SKM-1 (cell line): ENCODE results near the gene GPR61.

Experiments
- DNase-seq: peaks from one replicate; lab custom pipeline; 2025; ENCODE audit not compliant: unreplicated experiment; lab: John Stamatoyannopoulos, UW

The GPR61 gene, protein sequence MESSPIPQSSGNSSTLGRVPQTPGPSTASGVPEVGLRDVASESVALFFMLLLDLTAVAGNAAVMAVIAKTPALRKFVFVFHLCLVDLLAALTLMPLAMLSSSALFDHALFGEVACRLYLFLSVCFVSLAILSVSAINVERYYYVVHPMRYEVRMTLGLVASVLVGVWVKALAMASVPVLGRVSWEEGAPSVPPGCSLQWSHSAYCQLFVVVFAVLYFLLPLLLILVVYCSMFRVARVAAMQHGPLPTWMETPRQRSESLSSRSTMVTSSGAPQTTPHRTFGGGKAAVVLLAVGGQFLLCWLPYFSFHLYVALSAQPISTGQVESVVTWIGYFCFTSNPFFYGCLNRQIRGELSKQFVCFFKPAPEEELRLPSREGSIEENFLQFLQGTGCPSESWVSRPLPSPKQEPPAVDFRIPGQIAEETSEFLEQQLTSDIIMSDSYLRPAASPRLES

DNA sequence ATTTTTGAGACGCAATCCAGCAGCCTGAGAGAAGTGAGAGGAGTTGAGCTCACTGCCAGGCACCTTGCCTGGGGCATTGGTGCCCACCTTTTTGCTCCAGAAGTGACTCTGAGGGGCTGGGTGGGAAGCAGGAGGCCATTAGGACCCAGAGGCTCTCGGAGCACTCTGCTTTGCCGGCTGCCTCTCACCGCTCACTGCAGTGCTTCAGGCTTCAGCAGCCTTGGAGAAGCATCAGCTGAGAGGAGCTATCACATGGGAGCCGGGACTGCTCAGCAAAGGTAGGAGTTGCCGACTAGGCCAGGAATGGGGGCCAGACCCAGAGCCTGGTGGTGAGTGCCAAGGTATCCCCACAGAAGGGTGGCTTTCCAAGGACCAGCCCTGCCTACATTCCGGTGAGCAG, at the start of gene GPR61:
Gene GPR61 (plus strand): TSS at position 197 of the 400 bp plus-strand sequence. CDS start 3,151 bp downstream, outside the sequence.
- DNase-seq: no peak

DNA sequence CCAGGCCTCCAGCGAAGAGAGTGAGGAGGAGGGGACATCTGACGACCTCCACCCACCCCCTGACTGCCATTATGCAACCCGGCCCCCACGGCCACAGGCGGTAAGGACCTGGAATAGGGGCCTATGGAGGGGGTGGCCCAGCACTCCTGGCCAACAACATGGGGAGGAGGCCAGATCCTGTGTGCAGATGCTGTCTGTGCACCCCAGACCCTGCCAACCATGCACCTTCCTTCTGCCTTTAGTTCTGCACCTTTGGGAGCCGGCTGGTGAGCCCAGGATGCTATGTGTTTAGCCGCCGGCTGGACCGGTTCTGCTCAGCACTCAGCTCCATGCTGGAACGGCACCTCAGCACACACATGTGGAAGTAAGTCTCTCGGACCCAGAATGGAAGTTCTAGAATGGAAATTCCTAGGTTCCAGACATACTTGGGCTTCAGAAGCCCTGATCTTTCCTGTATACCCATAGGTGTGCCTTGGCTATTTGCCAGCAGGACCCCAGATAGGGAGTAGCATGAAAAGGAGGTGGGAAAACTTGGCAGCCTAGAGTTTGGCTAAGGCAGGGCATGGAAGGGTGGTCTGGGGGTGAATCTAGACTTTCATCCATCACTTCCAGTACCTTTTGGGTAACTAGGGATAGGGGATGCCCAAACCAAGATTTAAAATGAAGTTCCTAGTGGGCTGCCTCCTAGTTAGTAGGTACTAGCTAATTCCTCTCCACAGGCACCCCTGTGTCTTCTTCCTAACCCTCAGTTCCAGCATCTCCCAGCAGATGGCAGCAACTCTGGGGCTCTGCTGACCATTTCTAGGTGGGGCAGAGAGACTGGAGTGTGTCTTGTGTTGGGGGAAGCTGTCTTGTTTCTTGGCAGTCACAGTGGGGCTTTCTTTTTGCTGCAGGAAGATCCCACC, 49.4 kb upstream of the GPR61 start:
- peak; percentile 44 for DNase-seq

DNA sequence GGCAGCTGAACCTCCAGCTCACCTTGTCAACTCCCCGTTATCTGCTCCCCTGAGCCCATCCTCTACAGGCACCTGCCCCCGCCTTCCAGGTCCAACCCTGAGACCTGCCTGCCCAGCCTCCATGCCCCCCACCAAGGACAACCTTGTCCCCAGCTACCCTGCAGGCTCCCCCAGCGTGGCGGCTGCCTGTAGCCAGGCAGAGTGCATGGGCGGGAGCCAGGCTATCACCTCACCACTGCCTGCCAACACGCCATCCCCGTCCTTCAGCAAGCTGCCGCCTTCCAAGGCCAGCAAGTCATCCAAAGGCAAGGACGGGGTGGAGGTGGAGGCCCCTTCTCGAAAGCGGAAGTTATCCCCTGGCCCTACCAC, 48.8 kb upstream of the GPR61 start:
- no peak for DNase-seq

DNA sequence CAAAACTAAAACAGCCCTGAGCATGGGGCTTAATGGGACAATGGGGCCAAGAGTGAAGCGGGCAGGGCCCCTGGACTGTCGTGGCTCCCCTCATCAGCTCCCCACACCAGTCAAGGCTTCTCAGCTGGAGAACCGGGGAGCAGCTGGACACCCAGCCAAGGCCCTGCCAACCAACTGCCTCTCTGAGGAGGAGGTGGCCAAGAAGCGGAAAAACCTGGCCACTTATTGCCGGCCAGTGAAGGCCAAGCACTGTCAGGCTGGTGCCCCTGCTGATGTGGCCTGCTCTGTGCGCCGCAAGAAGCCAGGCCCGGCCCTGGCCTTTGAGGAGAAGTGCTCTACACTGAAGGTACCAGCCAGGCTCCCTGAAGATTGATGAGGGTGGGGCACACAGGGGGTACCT, 48.3 kb upstream of the GPR61 start:
- DNase-seq: no peak

DNA sequence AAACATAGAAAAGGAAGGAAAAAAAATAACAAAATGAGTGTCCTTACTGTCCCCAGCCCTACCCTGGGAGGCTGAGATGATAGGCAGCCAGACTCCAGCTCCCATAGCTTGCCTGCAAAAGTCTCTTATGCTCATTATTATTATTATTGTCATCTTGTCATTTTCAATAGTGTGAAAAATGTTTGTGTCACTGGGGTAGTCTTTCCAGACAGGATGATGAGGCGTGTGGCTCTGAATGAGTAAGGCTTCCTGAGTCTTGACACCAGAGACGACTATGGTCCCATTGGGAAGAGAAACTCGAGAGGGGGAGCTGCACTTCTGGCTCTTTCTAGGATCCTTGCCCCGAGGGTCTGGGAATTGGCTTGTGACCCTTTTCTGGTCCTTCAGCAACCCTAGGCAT, 46.9 kb upstream of the GPR61 start:
- no peak for DNase-seq

DNA sequence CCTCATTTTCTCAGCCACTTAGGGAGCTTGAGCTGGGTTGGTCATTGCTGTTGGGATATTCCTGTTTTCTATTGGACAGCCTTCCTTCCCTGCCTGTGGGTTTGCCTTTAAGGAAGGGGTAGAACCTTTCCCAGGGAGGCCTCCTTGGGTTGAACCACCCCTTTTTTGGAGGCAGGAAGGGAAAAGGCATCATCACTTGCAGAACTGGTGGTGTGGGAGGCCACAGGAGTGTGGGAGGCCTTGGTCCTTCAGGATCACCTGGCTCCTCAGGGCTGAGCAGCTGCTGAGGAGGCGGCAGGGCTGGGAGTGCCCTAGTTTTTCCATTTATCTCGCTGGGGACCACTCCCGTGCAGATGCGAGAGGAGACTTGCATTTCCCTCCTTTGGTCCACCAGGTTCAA, 46.4 kb upstream of the GPR61 start:
- DNase-seq: no peak

DNA sequence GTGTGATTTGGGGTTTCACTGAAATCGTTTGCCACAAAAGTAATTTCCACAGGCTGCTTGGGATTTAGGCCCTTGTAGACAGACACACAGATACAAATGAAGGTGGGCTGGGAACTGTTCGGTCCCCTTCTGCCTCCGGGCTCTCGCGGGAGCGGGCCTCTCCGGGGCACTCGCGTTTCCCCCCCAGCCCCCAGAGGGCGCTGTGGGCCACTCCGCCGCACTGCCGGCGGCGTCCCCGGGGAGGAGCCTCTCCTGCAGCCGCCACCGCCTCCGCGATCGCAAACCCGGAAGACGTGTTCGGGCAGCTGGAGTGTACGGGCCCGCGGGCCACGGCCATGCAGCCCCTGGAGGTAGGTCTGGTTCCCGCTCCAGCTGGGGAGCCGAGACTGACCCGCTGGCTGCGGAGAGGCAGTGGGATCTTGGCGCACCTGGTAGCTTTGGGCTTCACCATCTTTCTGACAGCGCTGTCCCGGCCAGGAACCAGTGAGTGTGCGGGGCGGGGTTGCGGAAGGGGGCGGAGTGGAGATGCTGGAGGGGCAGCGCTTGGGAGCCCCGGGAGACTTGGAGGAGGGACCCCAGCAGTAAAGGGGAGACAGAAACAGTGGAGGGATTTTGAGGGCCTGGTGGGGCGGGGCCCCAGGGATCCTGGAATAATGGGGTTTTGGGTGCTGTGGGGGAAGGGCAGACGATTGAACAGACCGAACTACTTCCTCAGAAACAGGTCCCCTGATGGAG, 45.7 kb upstream of the GPR61 start, which contains the start of gene CYB561D1:
Gene CYB561D1 (plus strand): TSS at position 290 of the 735 bp plus-strand sequence. CDS start 46 bp downstream, at position 336.
- DNase-seq: peak; percentile 63

DNA sequence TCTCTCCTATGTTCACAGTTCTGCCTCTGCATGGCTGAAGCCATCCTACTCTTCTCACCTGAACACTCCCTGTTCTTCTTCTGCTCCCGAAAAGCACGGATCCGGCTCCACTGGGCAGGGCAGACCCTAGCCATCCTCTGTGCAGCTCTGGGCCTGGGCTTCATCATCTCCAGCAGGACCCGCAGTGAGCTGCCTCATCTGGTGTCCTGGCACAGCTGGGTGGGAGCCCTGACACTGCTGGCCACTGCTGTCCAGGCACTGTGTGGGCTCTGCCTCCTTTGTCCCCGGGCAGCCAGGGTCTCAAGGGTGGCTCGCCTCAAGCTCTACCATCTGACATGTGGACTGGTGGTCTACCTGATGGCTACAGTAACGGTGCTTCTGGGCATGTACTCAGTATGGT, 43.9 kb upstream of the GPR61 start:
- DNase-seq: no peak

DNA sequence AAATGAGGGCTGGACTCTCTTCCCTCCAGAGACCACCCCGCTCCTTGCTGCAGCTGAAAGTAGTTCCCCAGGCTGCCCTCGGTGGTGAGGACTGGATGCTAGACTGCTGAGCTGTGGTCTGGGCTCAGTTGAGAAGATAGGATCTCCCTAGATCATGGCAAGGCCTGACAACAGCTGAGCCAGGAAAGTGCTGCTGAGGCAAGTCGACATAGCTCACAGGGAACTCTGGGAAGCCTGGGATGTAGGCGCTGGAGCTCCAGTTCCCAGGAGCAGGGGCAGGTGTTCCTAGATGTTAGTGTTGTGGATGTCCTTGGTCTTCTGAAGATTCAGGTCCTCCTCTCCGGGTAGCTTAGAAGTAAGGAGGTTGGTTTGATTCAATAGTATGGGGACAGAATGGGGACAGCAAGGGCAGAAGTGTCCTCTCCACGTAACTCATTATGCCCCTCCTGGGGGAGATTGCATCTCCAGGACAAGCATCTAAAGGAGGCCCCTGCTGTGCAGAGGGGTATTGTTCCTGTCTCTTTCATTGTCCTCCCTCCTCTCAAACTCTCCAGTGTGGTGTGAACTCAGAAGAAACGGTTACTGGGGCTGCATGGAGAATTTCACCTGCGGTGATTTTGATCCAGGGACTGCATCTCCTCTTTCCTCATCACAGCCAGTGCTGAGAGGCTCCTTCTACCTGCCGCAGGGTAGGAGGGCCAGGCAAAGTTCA, 42.1 kb upstream of the GPR61 start:
- no peak for DNase-seq

DNA sequence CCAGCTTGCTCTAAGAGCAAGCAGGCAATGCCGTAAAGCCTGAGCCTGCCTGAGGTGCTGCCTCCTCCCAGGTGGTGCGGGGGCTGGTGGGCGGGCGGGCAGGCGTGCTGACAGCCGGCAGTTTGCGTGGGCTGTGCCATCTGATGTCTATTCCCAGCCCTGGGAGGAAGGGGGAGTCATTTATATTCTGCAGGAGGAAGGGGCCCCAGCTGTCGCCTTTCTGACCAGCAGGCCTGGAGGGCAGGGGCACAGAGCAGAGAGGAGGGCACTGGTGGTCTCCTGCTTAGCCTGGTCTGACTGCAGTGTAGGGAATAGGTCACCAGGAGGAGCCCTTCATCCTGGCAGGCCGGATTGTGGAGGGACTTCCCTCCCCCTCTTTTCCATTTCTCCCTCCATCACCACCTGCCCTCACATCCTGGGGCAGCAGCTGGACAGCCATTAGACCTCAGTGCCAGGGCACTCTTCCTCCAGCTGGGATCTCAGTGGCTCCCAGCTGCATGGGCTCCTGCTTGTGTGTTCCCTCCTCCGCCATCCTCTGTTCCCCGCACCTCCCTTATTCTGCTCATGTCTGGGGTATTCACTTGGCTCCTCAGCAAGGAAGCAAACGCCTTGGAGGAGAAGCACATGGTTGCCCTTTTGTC, 41.4 kb upstream of the GPR61 start:
- no peak for DNase-seq

DNA sequence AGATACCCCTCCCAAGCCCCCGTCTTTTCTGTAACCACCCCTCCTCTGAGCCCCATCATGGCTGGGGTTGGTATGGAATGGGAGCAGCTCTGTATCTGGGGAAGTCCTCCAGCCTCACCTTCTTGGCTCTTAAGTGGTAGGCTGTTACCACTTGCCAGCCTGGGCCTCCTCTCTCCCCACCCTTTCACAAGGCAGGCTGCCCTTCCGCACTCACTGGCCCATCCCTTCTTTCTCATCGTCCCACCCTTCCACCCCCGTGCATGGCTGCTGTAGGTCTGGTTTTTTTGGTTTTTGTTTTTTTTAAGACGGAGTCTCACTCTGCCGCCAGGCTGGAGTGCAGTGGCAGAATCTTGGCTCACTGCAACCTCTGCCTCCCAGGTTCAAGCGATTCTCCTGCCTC, 40.6 kb upstream of the GPR61 start:
- DNase-seq: no peak

DNA sequence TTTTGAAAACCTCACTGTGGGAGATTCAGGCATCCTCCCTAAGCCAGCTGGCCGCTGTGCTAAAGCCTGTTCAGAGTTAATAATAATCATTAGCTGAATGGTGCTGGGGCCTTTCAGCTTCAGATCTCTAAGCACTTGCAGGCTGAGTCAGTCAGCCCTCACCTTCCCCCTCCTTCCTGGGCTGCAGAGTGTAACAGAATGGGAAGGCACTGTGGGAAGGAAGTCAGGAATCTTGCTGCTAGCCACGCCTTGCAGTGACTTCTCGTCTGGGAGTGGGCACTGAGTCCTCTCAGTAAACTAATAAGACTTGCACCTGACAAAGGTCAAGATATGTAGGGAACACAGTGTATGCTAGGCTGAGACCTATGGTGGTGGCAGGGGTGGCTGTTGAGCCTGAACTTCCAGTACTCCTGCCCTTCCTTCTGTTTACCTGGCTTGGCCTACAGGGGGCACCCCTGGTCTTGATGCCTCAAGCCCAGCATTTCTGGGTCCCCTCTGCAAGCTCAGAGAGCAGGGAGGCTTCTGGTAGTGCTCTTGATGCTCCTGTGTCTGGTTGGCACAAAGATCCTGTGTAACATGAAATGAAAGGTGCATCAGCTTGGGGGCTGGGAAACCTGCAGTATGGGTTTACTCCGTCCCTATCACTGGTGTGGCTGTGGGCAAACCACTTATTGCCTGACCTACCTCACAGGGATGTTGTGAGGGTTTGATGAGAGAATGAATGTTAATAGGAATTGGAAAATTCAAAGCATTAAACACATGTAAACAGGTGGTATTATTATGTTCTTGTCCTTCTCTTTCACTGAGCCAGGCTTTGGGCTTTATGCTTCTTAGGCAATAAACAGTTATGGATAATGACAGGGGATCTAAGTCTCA, 39.8 kb upstream of the GPR61 start:
- DNase-seq: peak; percentile 27

DNA sequence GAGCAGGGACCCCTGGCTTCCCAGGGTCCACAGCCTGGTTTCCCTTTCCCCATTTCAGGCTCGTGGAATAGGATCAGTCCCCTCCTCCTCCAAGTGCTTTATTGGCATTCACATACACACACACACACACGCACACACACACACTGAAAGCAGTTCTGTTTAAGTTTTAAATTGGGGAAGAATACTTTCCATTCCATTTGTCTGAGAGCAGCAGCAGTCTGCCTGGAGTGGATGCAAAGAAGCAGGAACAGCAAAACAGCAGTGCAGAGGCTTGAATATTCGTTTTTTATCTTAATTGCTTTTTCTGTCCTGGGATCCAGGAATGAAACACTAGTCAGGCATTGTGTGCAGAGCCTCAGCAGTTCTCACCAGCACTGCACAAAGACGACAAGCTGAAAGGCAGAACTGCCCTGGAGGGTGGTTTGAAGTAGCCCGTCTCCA, 38.7 kb upstream of the GPR61 start:
- no peak for DNase-seq

DNA sequence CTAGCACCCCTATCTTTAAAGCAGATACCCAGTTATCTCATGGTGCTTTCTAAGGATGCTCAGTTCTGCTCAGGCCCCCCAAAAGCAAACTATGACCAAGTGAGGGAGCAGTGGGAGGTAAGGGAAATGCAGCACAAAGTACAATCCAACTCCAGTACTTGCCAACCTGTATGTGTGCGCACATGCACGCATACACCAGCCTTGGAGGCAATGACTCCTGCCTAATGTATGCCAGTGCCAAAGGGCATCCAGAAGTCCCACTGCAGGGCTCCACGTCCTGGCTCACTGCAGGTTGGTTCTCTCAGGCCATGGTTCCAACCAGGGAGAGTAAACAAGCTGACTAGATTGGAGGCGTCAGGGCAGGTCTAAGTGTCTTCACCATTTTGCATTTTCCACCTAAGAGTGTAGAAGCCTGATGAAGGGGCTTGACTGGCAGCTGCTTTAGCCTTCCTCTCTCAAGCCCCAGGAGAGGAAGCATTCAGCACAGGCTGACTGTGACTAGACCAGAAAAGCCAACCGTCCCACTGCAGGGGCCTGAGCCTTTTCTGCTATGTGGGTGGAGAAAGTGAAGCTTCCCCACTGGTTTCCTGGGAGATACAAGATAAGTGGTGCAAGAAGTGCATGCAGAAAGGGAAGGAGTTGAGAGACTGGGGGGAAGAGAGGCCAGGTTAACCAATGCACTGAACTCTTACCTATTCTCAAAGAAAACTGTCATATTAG, 37.9 kb upstream of the GPR61 start:
- DNase-seq: peak; percentile 57

DNA sequence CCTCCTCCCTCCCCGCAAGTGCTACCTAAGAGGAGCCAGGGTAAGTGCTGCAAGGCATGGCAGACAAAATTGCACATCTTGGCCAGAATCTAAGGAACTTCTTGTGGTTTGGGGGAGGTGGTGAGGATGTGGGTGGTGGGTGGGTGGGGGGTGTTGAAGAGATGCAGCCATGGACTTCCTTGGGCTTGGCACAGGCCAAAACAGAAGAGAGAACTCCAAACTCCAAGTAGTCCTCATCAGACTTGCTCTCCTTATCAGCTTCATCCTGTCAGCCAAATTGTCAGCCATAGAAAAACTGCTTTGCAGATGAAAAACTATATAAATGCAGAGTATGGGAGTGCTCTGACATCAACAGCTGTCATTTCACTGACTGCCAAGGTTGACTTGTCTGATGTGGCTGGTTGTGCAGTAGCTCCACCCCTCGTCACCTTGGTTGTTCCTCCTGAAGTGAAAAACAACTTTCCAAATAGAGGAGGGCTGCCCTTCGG, 37.3 kb upstream of the GPR61 start:
- DNase-seq: no peak

DNA sequence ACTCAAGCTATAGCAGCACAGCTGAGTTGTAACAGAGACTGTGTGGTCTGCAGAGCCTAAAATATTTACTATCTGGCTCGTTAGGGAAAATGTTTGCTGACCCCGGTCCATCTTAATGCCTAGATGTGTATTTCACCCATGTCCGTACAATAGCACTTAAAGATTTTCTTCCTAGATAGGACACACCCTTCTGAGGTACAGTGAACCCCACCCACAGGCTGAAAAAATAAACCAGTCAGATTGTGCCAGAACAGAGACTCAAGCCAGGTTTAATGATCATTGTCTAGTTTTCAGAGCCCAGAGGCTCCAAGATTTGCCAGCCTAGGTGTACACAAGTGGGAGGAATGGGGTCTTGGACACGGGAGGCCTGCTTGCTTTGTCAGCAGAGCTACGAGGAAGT, 35.7 kb upstream of the GPR61 start:
- DNase-seq: no peak

DNA sequence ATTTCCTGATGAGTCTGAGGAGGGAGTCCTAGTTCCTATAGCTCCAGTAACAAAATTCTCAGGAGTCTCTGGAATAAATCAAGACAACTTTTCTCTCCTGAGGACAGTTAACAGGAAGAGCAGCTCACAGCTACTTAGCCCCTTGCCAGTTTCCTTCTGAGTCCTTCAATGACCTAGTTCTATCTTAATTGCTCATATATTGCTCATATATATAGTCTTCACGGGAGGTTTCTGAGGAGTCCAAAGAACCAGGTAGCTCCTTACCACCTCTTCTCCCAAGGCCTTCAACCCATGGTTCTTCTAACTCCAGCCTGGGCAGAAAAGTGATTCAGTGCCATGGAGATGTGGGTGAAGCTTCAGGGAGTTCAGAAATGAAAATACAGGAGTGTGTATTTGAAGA, 34.7 kb upstream of the GPR61 start:
- no peak for DNase-seq
